ENCODE results near the gene PTPRN2. TPM values are rescaled to one million over a fixed set of nuclear protein-coding genes. Genes with fewer than 3 reads are reported as not detected.

PTPRN2 gene
- polyA plus RNA-seq, 1 of the 3 experiments (the other 2 are of a cell fraction): 4.0 TPM

- Histone ChIP-seq H3K9ac (no peak overlapping the region), H4K20me1 (ENCODE audit: insufficient read depth) (no peaks in the 10 kb centered on the region), H3K9me3 (no peaks in the 10 kb centered on the region; the same call in 1 of the 2 replicates), H3K4me2 (no peak overlapping the region), H2AFZ (ENCODE audit: low read depth) (no peak overlapping the region), H3F3A (replicated peaks; ENCODE audit: insufficient read depth) (no peaks in the 10 kb centered on the region), H3K36me3 (replicated peaks in 1 of 2; ENCODE audit: control insufficient read depth in 1 of 2, insufficient read depth in 2 of 2, low read length in 1 of 2) (no peaks in the 10 kb centered on the region), H3K79me2 (ENCODE audit: insufficient read depth) (no peaks in the 10 kb centered on the region), H3K27ac (ENCODE audit: low read depth in 2 of 2, low read length in 1 of 2) (no peak overlapping the region), H3K9me2 (no peaks in the 10 kb centered on the region), H3K27me3 (ENCODE audit: insufficient read depth) (no peaks in the 10 kb centered on the region), H3K4me1 (ENCODE audit: control insufficient read depth in 1 of 2, insufficient read depth in 2 of 2, low read depth in 1 of 2, low read length in 1 of 2) (peaks cover 0 to 17% of the 10 kb centered on the region in 2 experiments; a peak in 1 of 4 replicates), H3K4me3 (ENCODE audit: low read depth in 2 of 2, low read length in 1 of 2) (no peak overlapping the region)
- WGBS (ENCODE audit: low lambda C conversion rate): 39% methylated on average over 12 of the region's 27 CpGs
- POLR2A ChIA-PET: no interaction called here
- TF ChIP-seq USF2 (IDR thresholded peaks at IDR 0.05; ENCODE audit: borderline replicate concordance, low read depth, low read length) (no peak), CHD2 (IDR thresholded peaks at IDR 0.05; ENCODE audit: low read length, partially characterized antibody) (no peak), EZH2phosphoT487 (IDR thresholded peaks at IDR 0.05; ENCODE audit: borderline replicate concordance, low read depth) (no peak), TCF12 (IDR thresholded peaks at IDR 0.05) (no peak), RCOR1 (IDR thresholded peaks at IDR 0.05; ENCODE audit: low read length) (no peak), MXI1 (IDR thresholded peaks at IDR 0.05; ENCODE audit: low read depth, low read length) (no peak), RAD21 (IDR thresholded peaks at IDR 0.05; ENCODE audit: low read length) (no peak), RXRA (IDR thresholded peaks at IDR 0.05; ENCODE audit: borderline replicate concordance, low read depth) (no peak), CTCF (IDR thresholded peaks at IDR 0.05) (no peak), IRF3 (IDR thresholded peaks at IDR 0.05; ENCODE audit: low read depth, low read length) (no peak), FOXJ3 (CRISPR knock-in tag; IDR thresholded peaks at IDR 0.05) (no peak), TAF1 (IDR thresholded peaks at IDR 0.05; ENCODE audit: borderline replicate concordance, low read depth, low read length) (no peak)
- no peak for DNase-seq
- CTCF ChIA-PET: no interaction called here
Measured at GRCh38 chr7:158019726-158020705, 567.6 kb downstream of the PTPRN2 start.
